HG02943 (cell line): Measurements from ENCODE around the gene PHLDA1.

ENCODE experiments used
- ATAC-seq: cut with Tn5 transposase; IDR thresholded peaks from one replicate; pipeline ENCODE4 v1.9.1; 2021; ENCODE audit warnings: mild to moderate bottlenecking, low read depth, moderate library complexity; ENCODE audit not compliant: unreplicated experiment

Gene PHLDA1

GRCh38 chr12:76031414-76032042 is at the start of gene PHLDA1:
TSS of gene PHLDA1 (minus strand) at chr12:76031776.
- peak; percentile 78 for ATAC-seq

- no peak for ATAC-seq
These were observed 49.3 kb upstream of the PHLDA1 start for GRCh38 chr12:76080729-76081415.

GRCh38 chr12:76080017-76080728 is 48.6 kb upstream of the PHLDA1 start:
- no peak for ATAC-seq

GRCh38 chr12:76078748-76079147 is 47.2 kb upstream of the PHLDA1 start:
- no peak for ATAC-seq

- ATAC-seq: no peak
These were observed 43.9 kb upstream of the PHLDA1 start for GRCh38 chr12:76075448-76075847.

DNA sequence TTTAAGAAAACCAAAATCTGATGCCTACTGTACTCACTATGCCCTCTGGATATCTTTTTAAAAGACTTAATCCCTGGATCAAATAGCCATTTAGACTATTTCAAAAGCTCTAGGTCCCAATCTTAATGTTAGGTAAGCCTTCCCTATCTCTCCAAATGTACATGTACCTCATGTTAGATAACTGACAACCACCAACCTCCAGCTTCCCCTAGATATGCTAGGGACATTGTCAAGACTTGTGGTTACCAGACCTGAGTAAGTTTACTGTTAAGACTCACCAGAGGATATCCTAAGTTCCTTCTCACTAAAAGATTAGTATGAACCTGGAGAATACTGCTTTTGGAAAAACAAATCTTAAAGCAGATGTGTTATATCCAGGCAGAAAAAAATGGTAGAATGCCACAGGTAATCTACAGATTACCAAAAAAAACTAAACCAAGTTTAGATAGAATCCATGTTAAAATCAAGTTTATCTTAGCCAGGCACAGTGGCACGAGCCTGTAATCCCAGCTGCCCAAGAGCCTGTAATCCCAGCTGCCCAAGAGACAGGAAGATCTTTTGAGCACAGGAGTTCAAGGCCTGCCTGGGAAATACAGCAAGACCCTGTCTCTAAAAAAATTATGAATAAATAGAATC is 43.2 kb upstream of the PHLDA1 start:
- no peak for ATAC-seq

DNA sequence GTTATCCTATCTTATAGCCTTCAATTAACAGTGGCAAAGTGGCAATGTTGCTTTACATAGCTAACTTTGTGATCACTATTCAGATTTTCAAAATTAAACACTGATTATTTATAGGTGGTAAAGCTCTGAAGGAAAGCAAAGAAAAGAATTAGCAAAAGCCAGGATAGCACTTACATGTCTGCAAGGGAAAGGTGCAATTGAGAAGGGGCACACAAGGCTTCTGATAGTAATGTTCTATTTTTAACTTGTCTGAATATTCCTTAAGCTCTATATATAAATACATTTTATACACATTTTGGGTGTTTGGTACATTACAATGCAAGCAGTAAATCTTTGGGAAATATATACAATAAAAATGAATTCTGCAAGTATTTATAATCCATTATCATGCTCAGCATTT is 42.0 kb upstream of the PHLDA1 start:
- no peak for ATAC-seq

DNA sequence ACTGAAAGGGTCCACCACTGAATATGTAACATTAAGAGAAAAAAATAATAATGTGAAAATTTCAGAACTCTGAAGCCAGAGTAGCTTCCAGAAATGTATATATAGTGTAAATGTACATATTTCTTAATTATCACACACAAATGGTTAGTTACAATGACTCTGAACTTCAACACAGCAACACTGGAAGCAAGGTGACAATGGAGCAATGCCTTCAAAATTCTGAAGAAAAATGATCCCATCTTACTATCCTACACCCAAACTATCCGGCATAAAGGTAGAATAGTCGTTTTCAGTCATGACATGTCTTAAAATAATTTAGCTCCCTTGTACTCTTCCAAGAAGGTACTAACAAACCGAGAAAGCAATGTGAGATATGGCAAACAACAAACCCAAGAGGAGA is 41.0 kb upstream of the PHLDA1 start:
- ATAC-seq: no peak

- ATAC-seq: no peak
These were observed 37.8 kb upstream of the PHLDA1 start for GRCh38 chr12:76069339-76069738.

GRCh38 chr12:76065917-76066316 is 34.3 kb upstream of the PHLDA1 start:
- no peak for ATAC-seq

GRCh38 chr12:76064904-76065303 is 33.3 kb upstream of the PHLDA1 start:
- ATAC-seq: no peak

DNA sequence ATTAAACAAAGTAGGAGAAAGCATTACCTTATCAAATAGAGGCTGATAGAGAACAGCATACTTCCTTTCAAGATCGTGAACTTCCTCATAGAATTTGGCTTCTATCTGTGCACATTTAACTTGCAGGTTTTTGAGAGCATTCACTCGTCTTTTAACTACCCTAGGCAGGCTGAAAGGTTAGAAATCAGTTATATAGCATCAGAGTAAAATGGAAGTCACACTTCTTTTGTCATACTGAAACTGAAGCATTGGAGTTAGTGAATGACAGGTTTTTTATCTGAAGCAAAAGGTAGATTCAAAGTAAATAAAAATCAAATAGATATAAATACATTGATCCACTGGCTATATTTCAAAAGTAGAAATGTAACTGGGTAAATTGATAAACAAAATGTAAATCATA is 28.5 kb upstream of the PHLDA1 start:
- ATAC-seq: no peak

- ATAC-seq: no peak
These were observed 25.8 kb upstream of the PHLDA1 start for GRCh38 chr12:76057326-76057725.

DNA sequence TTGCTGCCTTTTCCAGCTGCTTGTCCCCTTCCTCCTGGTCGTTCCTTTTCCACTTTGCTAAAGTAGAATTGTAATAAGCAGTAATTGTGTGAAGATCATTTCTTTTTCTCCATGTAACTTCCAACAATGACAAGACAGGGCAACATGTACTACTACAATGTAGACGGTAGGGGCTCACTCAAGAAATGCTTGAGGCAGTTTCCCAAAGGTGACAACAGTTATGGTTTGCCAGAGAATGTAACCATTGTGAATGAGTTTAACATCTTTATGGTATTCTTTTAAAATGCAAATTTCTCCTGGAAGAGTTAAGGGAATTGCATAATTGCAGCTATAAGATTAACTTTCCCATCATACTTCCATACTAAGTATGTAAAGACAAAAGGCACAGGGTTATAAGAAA is 23.8 kb upstream of the PHLDA1 start:
- no peak for ATAC-seq

GRCh38 chr12:76049575-76050251 is 18.1 kb upstream of the PHLDA1 start:
- no peak for ATAC-seq

GRCh38 chr12:76047742-76048141 is 16.2 kb upstream of the PHLDA1 start:
- no peak for ATAC-seq

GRCh38 chr12:76047060-76047459 is 15.5 kb upstream of the PHLDA1 start:
- no peak for ATAC-seq

- ATAC-seq: no peak
These were observed 11.8 kb upstream of the PHLDA1 start for GRCh38 chr12:76043377-76043776.

GRCh38 chr12:76042147-76042546 is 10.6 kb upstream of the PHLDA1 start:
- no peak for ATAC-seq

- no peak for ATAC-seq
These were observed 9.8 kb upstream of the PHLDA1 start for GRCh38 chr12:76041406-76041805.

DNA sequence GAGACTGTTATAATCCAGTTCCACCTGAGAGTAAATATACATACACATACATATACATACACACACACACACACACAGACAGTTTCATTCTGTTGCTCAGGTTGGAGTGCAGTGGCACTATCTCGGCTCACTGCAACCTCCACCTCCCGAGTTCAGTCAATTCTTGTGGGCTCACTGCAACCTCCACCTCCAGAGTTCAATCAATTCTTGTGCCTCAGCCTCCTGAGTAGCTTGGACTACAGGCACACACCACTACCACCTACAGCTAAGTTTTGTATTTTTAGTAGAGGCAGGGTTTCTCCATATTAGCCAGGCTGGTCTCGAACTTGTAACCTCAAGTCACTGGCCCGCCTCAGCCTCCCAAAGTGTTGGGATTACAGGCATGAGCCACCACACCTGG is 8.9 kb upstream of the PHLDA1 start:
- no peak for ATAC-seq
